HUES64 (cell line): ENCODE results near the gene WIPF3.

Experiments used
- H3K27ac ChIP-seq: 2 replicates; pipeline ENCODE4 v1.7.0; 2013; ENCODE audit warnings: low read depth, low read length, inconsistent platforms
- H3K27me3 ChIP-seq: 2 replicates; pipeline ENCODE4 v1.6.1; 2013; ENCODE audit warnings: mild to moderate bottlenecking, low read length; ENCODE audit not compliant: insufficient read depth
- H3K36me3 ChIP-seq: 2 replicates; pipeline ENCODE4 v1.6.1; 2013; ENCODE audit warnings: mild to moderate bottlenecking, low read length; ENCODE audit not compliant: insufficient read depth
- H3K4me1 ChIP-seq: 2 replicates; pipeline ENCODE4 v1.6.1; 2013; ENCODE audit warnings: mild to moderate bottlenecking, low read length, moderate library complexity; ENCODE audit not compliant: insufficient read depth
- H3K4me3 ChIP-seq: 2 replicates; pipeline ENCODE4 v1.5.1; 2013; ENCODE audit warnings: mild to moderate bottlenecking, low read length, moderate library complexity
- H3K9ac ChIP-seq: 2 replicates; pipeline ENCODE4 v1.6.1; 2013; ENCODE audit warnings: mild to moderate bottlenecking, low read depth, low read length
- H3K9me3 ChIP-seq: 2 replicates; pipeline ENCODE4 v1.6.1; 2013; ENCODE audit warnings: low read depth, low read length; ENCODE audit not compliant: insufficient read depth
- WGBS: fragments of 150-250, 120-280 bp; methylation state at CpG from one replicate; pipeline ENCODE4 v1.1.7; 2013; ENCODE audit warnings: missing lambda C conversion rate; 5-methylcytosine and 5-hydroxymethylcytosine counted together

The WIPF3 gene

GRCh38 chr7:29810813-29811482 is 4.6 kb downstream of the WIPF3 start:
- Histone ChIP-seq H3K36me3 (no peaks in the 10 kb centered on the region), H3K27ac (no peak overlapping the region), H3K9me3 (no peaks in the 10 kb centered on the region), H3K9ac (no peak overlapping the region), H3K4me1 (peaks cover 9% of the 10 kb centered on the region; the same call in 1 of the 2 replicates), H3K4me3 (no peak overlapping the region), H3K27me3 (peaks cover 21% of the 10 kb centered on the region)
- WGBS: 92% methylated on average over 5 of the region's 5 CpGs

DNA sequence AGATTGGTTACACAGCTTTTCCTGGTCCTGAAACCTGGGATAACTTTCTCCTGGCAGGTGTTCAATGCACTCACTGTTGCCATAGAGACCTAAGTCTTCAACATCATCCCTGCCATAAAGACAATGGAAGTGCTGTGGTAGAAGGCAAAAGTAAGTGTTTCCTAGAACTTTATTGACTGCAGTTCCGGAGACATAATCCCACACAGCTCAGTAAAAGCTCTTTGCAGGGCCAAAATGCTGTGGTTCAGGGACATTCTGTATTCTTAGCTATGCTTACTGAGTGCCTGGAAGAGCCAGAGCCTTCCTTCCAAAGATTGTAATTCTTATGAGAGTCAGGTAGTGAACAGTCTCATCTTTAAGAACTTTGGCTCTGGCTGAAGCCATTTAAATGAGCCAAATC is 5.3 kb downstream of the WIPF3 start:
- peaks cover 19% of the 10 kb centered on the region for H3K27me3 ChIP-seq

GRCh38 chr7:29812185-29812876 is 6.0 kb downstream of the WIPF3 start:
- Histone ChIP-seq H3K9ac (no peak overlapping the region), H3K36me3 (no peaks in the 10 kb centered on the region), H3K4me1 (peaks cover 9% of the 10 kb centered on the region; the same call in 1 of the 2 replicates), H3K27me3 (peaks cover 14% of the 10 kb centered on the region), H3K27ac (no peak overlapping the region), H3K4me3 (no peak overlapping the region), H3K9me3 (no peaks in the 10 kb centered on the region)
- WGBS: 88% methylated on average over 1 of the region's 2 CpGs

More for the DNA sequence above, 5.3 kb downstream of the WIPF3 start:
- no peak overlapping the region for H3K27ac ChIP-seq
- no peak overlapping the region for H3K4me3 ChIP-seq
- no peaks in the 10 kb centered on the region for H3K9me3 ChIP-seq
- no peaks in the 10 kb centered on the region for H3K36me3 ChIP-seq
- H3K4me1 ChIP-seq: peaks cover 9% of the 10 kb centered on the region; the same call in 1 of the 2 replicates
- H3K9ac ChIP-seq: no peak overlapping the region
- WGBS: 91% methylated on average over 1 of the region's 1 CpG

- 86% methylated on average over 8 of the region's 10 CpGs for WGBS
- no peak overlapping the region for H3K4me3 ChIP-seq
- no peaks in the 10 kb centered on the region for H3K36me3 ChIP-seq
- H3K4me1 ChIP-seq: no peaks in the 10 kb centered on the region
- H3K27ac ChIP-seq: no peak overlapping the region
- 0 out of 2 replicates have a peak, but pooled peaks cover 4% of the 10 kb centered on the region for H3K27me3 ChIP-seq
- no peaks in the 10 kb centered on the region for H3K9me3 ChIP-seq
- no peak overlapping the region for H3K9ac ChIP-seq
These were observed 9.1 kb downstream of the WIPF3 start for GRCh38 chr7:29815181-29816105.

DNA sequence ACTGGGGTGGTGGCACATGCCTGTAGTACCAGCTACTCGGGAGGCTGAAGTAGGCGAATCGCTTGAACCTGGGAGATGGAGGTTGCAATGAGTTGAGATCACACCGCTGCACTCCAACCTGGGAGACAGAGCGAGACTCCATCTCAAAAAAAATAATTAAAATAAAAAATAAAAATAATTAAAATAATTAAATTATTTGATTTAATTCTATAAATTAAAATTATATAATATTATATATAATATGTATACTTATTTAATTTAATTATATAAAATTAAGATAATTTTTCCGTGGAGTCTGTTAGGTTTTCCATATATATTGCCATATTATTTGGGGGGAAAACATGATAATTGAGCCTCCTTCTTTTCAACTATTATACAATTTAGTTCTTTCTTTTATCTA is 12.0 kb downstream of the WIPF3 start:
- H3K4me1 ChIP-seq: no peaks in the 10 kb centered on the region
- no peak overlapping the region for H3K9ac ChIP-seq
- no peaks in the 10 kb centered on the region for H3K9me3 ChIP-seq
- no peaks in the 10 kb centered on the region for H3K36me3 ChIP-seq
- WGBS: over 99% methylated on average over 4 of the region's 6 CpGs
- no peak overlapping the region for H3K27ac ChIP-seq
- H3K4me3 ChIP-seq: no peak overlapping the region
- 0 out of 2 replicates have a peak, but pooled peaks cover 4% of the 10 kb centered on the region for H3K27me3 ChIP-seq

- Histone ChIP-seq H3K36me3 (no peaks in the 10 kb centered on the region), H3K27me3 (no peaks in the 10 kb centered on the region), H3K4me3 (no peak overlapping the region), H3K9me3 (no peaks in the 10 kb centered on the region), H3K9ac (no peak overlapping the region), H3K4me1 (peaks cover 9% of the 10 kb centered on the region; the same call in 1 of the 2 replicates), H3K27ac (no peak overlapping the region)
- WGBS: 70% methylated on average over 7 of the region's 7 CpGs
These were observed 19.6 kb downstream of the WIPF3 start for GRCh38 chr7:29825775-29826529.

- Histone ChIP-seq H3K9me3 (0 out of 2 replicates have a peak, but pooled peaks cover 2% of the 10 kb centered on the region), H3K4me1 (peaks cover 9% of the 10 kb centered on the region; the same call in 1 of the 2 replicates), H3K36me3 (no peaks in the 10 kb centered on the region), H3K9ac (no peak overlapping the region), H3K27me3 (no peaks in the 10 kb centered on the region), H3K27ac (no peak overlapping the region), H3K4me3 (no peak overlapping the region)
- 93% methylated on average over 2 of the region's 2 CpGs for WGBS
These were observed 20.2 kb downstream of the WIPF3 start for GRCh38 chr7:29826530-29826822.

DNA sequence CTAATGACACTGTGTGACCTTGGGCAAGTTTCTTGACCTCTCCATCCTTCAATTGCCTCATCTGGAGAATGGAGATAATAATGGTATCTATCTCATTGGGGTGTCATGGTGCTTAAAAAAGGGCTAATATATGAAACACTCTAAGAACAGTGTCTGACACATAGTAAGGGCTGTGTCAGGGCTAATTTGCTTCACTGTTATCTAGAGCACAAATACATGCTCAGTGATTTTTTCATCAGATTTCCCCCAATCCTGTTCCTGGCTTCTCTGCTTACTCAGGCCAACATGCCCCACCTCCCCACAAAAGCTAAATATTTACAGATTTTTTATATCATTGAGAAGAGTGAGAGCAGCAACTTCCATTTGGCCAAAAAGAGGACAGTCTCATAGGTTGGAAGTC is 20.6 kb downstream of the WIPF3 start:
- Histone ChIP-seq H3K9ac (no peak overlapping the region), H3K4me3 (no peak overlapping the region), H3K27ac (no peak overlapping the region), H3K27me3 (no peaks in the 10 kb centered on the region), H3K9me3 (peaks cover 5% of the 10 kb centered on the region; the same call in 1 of the 2 replicates), H3K4me1 (peaks cover 9% of the 10 kb centered on the region; the same call in 1 of the 2 replicates), H3K36me3 (no peaks in the 10 kb centered on the region)

DNA sequence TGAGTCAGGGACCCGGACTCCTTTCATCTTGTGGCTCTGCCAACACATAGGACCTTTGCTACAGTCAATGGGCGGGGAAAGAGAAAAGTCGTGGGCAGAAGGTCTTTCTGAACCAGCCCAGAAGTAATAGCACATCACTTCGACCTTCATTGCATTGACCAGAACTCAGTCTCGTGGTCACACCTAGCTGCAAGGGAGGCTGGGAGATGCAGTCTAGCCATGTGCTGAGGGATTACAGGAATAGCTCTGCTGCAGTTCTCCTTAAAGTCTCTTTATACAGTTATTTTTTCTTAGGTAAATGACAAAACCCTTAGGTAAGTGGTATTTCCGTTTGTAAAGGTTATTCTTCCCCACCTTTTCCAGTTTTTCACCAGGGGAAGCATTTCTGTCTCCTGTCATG is 25.4 kb downstream of the WIPF3 start:
- H3K4me1 ChIP-seq: no peaks in the 10 kb centered on the region
- no peak overlapping the region for H3K27ac ChIP-seq
- peaks cover 5% of the 10 kb centered on the region; the same call in 1 of the 2 replicates for H3K9me3 ChIP-seq
- H3K4me3 ChIP-seq: no peak overlapping the region
- 98% methylated on average over 5 of the region's 6 CpGs for WGBS
- no peaks in the 10 kb centered on the region for H3K36me3 ChIP-seq
- no peaks in the 10 kb centered on the region for H3K27me3 ChIP-seq
- no peak overlapping the region for H3K9ac ChIP-seq

- no peak overlapping the region for H3K27ac ChIP-seq
- 87% methylated on average over 2 of the region's 2 CpGs for WGBS
- H3K9me3 ChIP-seq: peaks cover 5% of the 10 kb centered on the region; the same call in 1 of the 2 replicates
- H3K4me3 ChIP-seq: no peak overlapping the region
- no peak overlapping the region for H3K9ac ChIP-seq
- no peaks in the 10 kb centered on the region for H3K36me3 ChIP-seq
- H3K27me3 ChIP-seq: no peaks in the 10 kb centered on the region
- no peaks in the 10 kb centered on the region for H3K4me1 ChIP-seq
These were observed 27.6 kb downstream of the WIPF3 start for GRCh38 chr7:29833929-29834328.
